Mucosa of descending colon (tissue), 3 donors: ENCODE measurements around the gene PAQR5. TPM values are rescaled to one million over a fixed set of nuclear protein-coding genes. Genes with fewer than 3 reads are reported as not detected.
A peak's percentile ranks its signal among the peaks of the same experiment; 100 is the strongest.

ENCODE experiments used
- ATAC-seq: fragments of 200-7000 bp; cut with Tn5 transposase; one replicate; pipeline ENCODE4 v1.9.1; 2020; ENCODE audit warnings: mild to moderate bottlenecking, moderate library complexity
- DNase-seq, 3 donors: peaks; one replicate each; pipeline ENCODE4 v3.0.0-alpha.2; 2020
- H3K36me3 ChIP-seq: fragments of 200-600 bp; one replicate; pipeline ENCODE4 v1.8.0; 2021; ENCODE audit warnings: low read depth, mild to moderate bottlenecking
- H3K4me1 ChIP-seq: fragments of 200-600 bp; one replicate; pipeline ENCODE4 v1.8.0; 2021; ENCODE audit warnings: low read depth, mild to moderate bottlenecking
- H3K4me3 ChIP-seq: fragments of 200-600 bp; one replicate; pipeline ENCODE4 v1.8.0; 2021; ENCODE audit warnings: mild to moderate bottlenecking
- H3K9me3 ChIP-seq: fragments of 200-600 bp; one replicate; pipeline ENCODE4 v1.8.0; 2021; ENCODE audit warnings: mild to moderate bottlenecking
- intact Hi-C, 2 donors: fragments of 100-400 bp; cut with DNase I in 1 of 2; cut with micrococcal nuclease in 1 of 2; formaldehyde crosslinking; loops; one replicate each; pipeline versions ENCODE4 v1.11.0 to v1.11.1; 2022; cut with DNase I, micrococcal nuclease
- total RNA-seq, 3 donors: library from RNA; stranded (reverse); fragmentation: NEBNext Ultra II Directional in 2 of 3; extraction: Animal tissue kit (Norgen Biotek cat#: 25700) in 2 of 3; gene quantifications; one replicate each; pipeline versions ENCODE4 v1.2.1 to v1.2.4, GENCODE V29; 2021 to 2023
- TF ChIP-seq, protein P1 (sequence below): fragments of 200-600 bp; IDR thresholded peaks from one replicate; pipeline ENCODE4 v1.8.0; 2022; ENCODE audit warnings: antibody characterized with exemption, mild to moderate bottlenecking
- donor health status: DM: no; HTN: no; CAD: no; lungs with moderate emphysema.
- donor health status: DM: no; HTN: no; CAD: no.
- donor health status: DM: no; HTN: yes; CAD: no.

The PAQR5 gene
- total RNA-seq, 3 donors from 2014 or later = 27.7 to 82.6 (median 37.7) TPM

DNA sequence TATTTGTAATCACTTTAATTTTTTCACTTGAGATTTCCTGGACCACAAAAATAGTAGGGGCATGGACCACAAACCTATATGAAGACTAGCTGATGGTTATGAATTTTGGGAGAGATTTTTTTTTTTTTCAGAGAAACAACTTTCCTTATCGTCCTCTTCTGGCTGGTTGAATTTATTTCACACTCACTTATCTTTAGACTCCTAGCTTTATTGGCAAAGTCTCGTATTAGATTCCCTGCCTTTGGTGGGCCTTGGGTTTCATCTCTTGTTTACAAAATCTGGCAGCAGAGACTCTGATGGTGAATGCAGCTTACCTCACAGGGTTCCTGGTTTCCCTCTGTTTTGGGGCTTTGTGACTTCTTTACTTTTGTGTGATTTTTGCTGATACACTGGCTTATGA is 70.9 kb downstream of the PAQR5 start:
- Histone ChIP-seq H3K36me3 (no peaks in the 10 kb centered on the region), H3K9me3 (no peaks in the 10 kb centered on the region), H3K4me3 (no peak overlapping the region), H3K4me1 (no peaks in the 10 kb centered on the region)
- ATAC-seq (no peak), DNase-seq (no peak)
- TF ChIP-seq, protein P1, sequence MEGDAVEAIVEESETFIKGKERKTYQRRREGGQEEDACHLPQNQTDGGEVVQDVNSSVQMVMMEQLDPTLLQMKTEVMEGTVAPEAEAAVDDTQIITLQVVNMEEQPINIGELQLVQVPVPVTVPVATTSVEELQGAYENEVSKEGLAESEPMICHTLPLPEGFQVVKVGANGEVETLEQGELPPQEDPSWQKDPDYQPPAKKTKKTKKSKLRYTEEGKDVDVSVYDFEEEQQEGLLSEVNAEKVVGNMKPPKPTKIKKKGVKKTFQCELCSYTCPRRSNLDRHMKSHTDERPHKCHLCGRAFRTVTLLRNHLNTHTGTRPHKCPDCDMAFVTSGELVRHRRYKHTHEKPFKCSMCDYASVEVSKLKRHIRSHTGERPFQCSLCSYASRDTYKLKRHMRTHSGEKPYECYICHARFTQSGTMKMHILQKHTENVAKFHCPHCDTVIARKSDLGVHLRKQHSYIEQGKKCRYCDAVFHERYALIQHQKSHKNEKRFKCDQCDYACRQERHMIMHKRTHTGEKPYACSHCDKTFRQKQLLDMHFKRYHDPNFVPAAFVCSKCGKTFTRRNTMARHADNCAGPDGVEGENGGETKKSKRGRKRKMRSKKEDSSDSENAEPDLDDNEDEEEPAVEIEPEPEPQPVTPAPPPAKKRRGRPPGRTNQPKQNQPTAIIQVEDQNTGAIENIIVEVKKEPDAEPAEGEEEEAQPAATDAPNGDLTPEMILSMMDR = no peak
- intact Hi-C loops = no loop called here

DNA sequence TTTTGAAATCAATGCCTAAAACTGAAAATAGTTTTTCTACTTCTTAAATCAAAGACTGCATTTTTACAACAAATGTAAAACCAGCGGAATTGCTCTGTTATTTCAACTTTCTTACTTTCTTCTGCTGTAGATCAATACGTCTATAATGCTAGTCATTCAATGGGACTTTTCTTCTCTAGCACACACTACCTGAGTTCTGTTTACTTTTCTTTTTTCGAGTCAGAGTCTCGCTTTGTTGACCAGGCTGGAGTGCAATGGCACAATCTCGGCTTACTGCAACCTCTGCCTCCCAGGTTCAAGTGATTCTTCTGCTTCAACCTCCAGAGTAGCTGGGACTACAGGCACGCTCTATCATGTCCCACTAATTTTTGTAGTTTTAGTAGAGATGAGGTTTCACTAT is 74.7 kb downstream of the PAQR5 start:
- no peak overlapping the region for H3K4me3 ChIP-seq
- no peaks in the 10 kb centered on the region for H3K4me1 ChIP-seq
- ATAC-seq (no peak), DNase-seq (no peak)
- TF ChIP-seq, protein P1 = no peak
- intact Hi-C loops = no loop called here
- no peaks in the 10 kb centered on the region for H3K9me3 ChIP-seq
- H3K36me3 ChIP-seq = no peaks in the 10 kb centered on the region

DNA sequence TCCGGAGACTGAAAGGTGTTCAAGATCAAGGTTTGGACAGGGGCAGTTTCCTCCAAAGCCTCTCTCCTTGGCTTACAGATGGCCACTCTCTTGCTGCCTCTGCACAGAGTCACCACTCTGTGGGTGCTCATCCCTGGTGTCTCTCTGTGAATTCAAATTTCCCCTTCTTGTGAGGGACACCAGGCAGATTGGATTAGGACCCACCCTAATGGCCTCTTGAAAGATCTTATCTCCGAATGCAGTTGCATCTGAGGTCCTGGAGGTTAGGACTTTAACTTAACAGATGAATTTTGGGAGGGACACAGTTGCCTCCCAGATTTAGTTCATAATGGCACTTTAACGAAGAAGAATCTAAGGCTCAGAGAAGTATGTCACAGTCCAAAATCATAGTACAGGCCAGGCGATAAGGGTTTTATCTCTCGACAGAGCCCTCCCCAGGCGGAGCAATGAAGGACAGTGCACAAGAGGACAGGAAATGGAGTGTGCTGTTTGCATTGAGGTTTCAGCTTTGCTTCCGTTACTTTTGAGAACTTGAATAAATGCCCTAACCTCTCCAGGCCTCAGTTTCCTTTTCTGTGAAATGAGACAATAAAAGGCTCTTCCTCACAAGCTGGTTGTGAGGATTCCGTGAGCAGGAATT is 76.6 kb downstream of the PAQR5 start:
- no peaks in the 10 kb centered on the region for H3K4me1 ChIP-seq
- no peak overlapping the region for H3K4me3 ChIP-seq
- H3K9me3 ChIP-seq = no peaks in the 10 kb centered on the region
- DNase-seq (no peak), ATAC-seq (no peak)
- TF ChIP-seq, protein P1 = no peak
- intact Hi-C loops = no loop called here
- H3K36me3 ChIP-seq = no peaks in the 10 kb centered on the region

DNA sequence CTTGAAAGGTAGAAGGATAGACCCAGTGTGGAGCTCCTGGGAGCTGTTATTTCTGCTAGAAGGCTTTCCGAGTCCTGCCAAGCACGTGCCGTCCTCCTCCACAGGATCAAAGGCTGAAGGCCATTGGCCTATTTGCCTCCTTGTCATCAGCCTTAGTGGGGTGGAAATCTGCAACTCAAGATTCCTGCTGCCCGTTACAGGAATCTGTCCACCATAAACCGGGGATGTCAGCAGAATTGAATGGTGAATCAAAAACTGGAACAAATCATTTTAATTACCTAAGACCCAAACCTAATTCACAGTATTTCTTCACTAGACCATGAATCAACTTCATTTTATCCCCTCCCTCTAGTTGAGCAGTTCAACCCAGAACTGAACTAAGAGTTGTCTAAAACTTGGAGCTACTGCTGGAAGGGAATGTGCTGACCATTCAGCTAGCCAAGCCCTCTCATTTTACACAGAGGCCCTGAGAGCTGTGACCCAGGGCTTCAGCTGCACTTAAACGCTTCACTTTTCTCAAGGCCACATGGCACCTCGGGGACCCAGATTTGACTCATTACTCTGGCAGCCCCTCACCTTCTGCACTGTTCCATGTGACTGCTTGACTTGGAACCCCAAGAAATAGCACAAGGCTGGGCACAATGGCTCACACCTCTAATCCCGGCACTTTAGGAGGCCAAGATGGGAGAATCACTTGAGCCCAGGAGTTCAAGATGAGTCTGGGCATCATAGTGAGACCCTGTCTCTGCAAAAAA is 78.7 kb downstream of the PAQR5 start:
- Histone ChIP-seq H3K9me3 (no peaks in the 10 kb centered on the region), H3K36me3 (no peaks in the 10 kb centered on the region), H3K4me3 (no peak overlapping the region), H3K4me1 (no peaks in the 10 kb centered on the region)
- TF ChIP-seq, protein P1 = no peak
- ATAC-seq = no peak
- no peak for DNase-seq
- intact Hi-C loops = no loop called here

DNA sequence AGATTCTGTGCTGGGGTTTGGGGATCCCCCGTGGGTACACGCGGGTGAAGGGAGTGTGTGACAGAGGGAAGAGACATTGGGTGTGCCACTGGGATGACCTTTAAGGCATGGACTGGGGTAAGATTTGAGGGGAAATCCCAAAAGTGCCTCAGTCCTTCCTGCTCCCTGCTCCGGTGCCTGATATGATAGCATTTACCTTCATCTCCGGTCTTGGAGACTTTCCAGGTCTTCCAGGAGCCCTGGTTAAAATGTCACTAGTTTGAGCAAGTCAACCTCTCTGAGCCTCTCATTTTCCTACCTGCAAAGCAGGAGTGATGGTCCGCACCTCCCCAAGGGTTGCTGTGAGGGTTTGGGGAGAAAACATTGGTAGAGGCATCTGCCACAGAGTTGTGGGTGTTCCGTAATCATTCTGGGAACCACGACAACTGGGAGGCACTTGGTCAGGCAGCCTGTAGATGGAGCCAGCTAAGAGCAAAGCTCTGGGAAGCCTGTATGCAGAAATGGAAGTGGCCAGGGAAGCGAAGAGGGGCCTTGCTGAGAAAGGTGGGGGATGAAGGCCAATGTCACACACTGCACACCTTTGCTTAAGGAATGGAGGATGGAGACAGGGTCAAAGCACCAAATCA is 81.5 kb downstream of the PAQR5 start:
- Histone ChIP-seq H3K4me1 (no peaks in the 10 kb centered on the region), H3K36me3 (no peaks in the 10 kb centered on the region), H3K4me3 (no peak overlapping the region), H3K9me3 (no peaks in the 10 kb centered on the region)
- peak; percentile 60 for ATAC-seq
- DNase-seq = no peak
- intact Hi-C loops = no loop called here
- TF ChIP-seq, protein P1 = no peak
